DOHH2 (cell line): ENCODE results near the gene COL19A1.
A peak's percentile ranks its signal among the peaks of the same experiment; 100 is the strongest.

ENCODE experiments used
- H3F3A ChIP-seq: fragments of 200-600 bp; sonication (generic), shearing (Covaris generic); 2 replicates; pipeline ENCODE4 v1.6.0; 2016; ENCODE audit warnings: antibody characterized with exemption, mild to moderate bottlenecking; ENCODE audit not compliant: control insufficient read depth, insufficient read depth
- H3K27ac ChIP-seq: fragments of 200-600 bp; sonication (generic); 2 replicates; pipeline ENCODE4 v1.5.1; 2014; ENCODE audit warnings: low read depth, mild to moderate bottlenecking, low read length, moderate library complexity
- H3K27me3 ChIP-seq: fragments of 200-600 bp; sonication (generic); 2 replicates; pipeline ENCODE4 v1.6.1; 2014; ENCODE audit warnings: mild to moderate bottlenecking, low read length, mixed read lengths; ENCODE audit not compliant: control insufficient read depth
- H3K36me3 ChIP-seq: fragments of 200-600 bp; sonication (generic); 2 replicates; pipeline ENCODE4 v1.6.1; 2014; ENCODE audit warnings: mild to moderate bottlenecking, low read length, moderate library complexity, mixed read lengths; ENCODE audit not compliant: control insufficient read depth
- H3K4me1 ChIP-seq: fragments of 200-600 bp; sonication (generic); 2 replicates; pipeline ENCODE4 v1.6.1; 2014; ENCODE audit warnings: mild to moderate bottlenecking, low read length, mixed read lengths; ENCODE audit not compliant: control insufficient read depth
- H3K4me2 ChIP-seq: fragments of 200-600 bp; sonication (generic); 2 replicates; pipeline ENCODE4 v1.6.0; 2014; ENCODE audit warnings: mild to moderate bottlenecking, low read length, moderate library complexity
- H3K4me3 ChIP-seq: fragments of 200-600 bp; sonication (generic); 2 replicates; pipeline ENCODE4 v1.5.1; 2014; ENCODE audit warnings: mild to moderate bottlenecking, low read length, mixed read lengths
- H3K79me2 ChIP-seq: fragments of 200-600 bp; sonication (generic); 2 replicates; pipeline ENCODE4 v1.6.1; 2014; ENCODE audit warnings: mild to moderate bottlenecking, low read length, mixed read lengths; ENCODE audit not compliant: control insufficient read depth
- H3K9me2 ChIP-seq: fragments of 200-600 bp; sonication (generic); replicated peaks from 2 replicates; pipeline ENCODE4 v1.6.1; 2014; ENCODE audit warnings: mild to moderate bottlenecking, low read length, mixed read lengths; ENCODE audit not compliant: control insufficient read depth
- H3K9me3 ChIP-seq: fragments of 200-600 bp; sonication (generic); 2 replicates; pipeline ENCODE4 v1.6.1; 2014; ENCODE audit warnings: antibody characterized with exemption, low read length, mixed read lengths; ENCODE audit not compliant: control insufficient read depth, insufficient read depth
- H4K20me1 ChIP-seq: fragments of 200-600 bp; sonication (generic); 2 replicates; pipeline ENCODE4 v1.6.0; 2014; ENCODE audit warnings: low read depth, mild to moderate bottlenecking, antibody characterized with exemption, low read length, moderate library complexity; ENCODE audit not compliant: control insufficient read depth, insufficient read depth
- CTCF ChIP-seq: fragments of 200-600 bp; sonication (generic); IDR thresholded peaks from one replicate; pipeline ENCODE4 v1.5.1; 2014; ENCODE audit warnings: antibody characterized with exemption, mild to moderate bottlenecking, low read depth, low read length; ENCODE audit not compliant: poor library complexity, severe bottlenecking
- EZH2phosphoT487 ChIP-seq: fragments of 200-600 bp; sonication (generic); IDR thresholded peaks from 2 replicates; pipeline ENCODE4 v1.6.1; 2017; ENCODE audit warnings: borderline replicate concordance, mild to moderate bottlenecking, antibody characterized with exemption, low read length, moderate library complexity, mixed read lengths

Gene COL19A1

GRCh38 chr6:70210462-70210861, 344.1 kb downstream of the COL19A1 start:
- Histone ChIP-seq H4K20me1 (no peaks in the 10 kb centered on the region), H3K79me2 (no peaks in the 10 kb centered on the region), H3K4me3 (no peak overlapping the region), H3K9me3 (no peaks in the 10 kb centered on the region), H3F3A (no peaks in the 10 kb centered on the region), H3K27me3 (peaks cover 8% of the 10 kb centered on the region; the same call in 1 of the 2 replicates), H3K9me2 (no peaks in the 10 kb centered on the region), H3K4me2 (no peak overlapping the region), H3K4me1 (no peaks in the 10 kb centered on the region), H3K36me3 (no peaks in the 10 kb centered on the region), H3K27ac (no peak overlapping the region)
- TF ChIP-seq EZH2phosphoT487, result no peak
- peak; percentile 28 for TF ChIP-seq CTCF

GRCh38 chr6:70215460-70216108, 349.2 kb downstream of the COL19A1 start:
- Histone ChIP-seq H3K9me3 (no peaks in the 10 kb centered on the region), H4K20me1 (no peaks in the 10 kb centered on the region), H3K27me3 (peaks cover 8% of the 10 kb centered on the region; the same call in 1 of the 2 replicates), H3K9me2 (no peaks in the 10 kb centered on the region), H3F3A (no peaks in the 10 kb centered on the region), H3K4me1 (no peaks in the 10 kb centered on the region), H3K79me2 (no peaks in the 10 kb centered on the region), H3K27ac (no peak overlapping the region), H3K4me3 (no peak overlapping the region), H3K36me3 (no peaks in the 10 kb centered on the region), H3K4me2 (no peak overlapping the region)
- no peak for TF ChIP-seq EZH2phosphoT487
- no peak for TF ChIP-seq CTCF

- Histone ChIP-seq H3K4me1 (no peaks in the 10 kb centered on the region), H3K27ac (no peak overlapping the region), H3K79me2 (no peaks in the 10 kb centered on the region), H4K20me1 (no peaks in the 10 kb centered on the region), H3K27me3 (peaks cover 8% of the 10 kb centered on the region; the same call in 1 of the 2 replicates), H3K36me3 (no peaks in the 10 kb centered on the region), H3K9me2 (no peaks in the 10 kb centered on the region), H3F3A (no peaks in the 10 kb centered on the region), H3K4me2 (no peak overlapping the region), H3K4me3 (no peak overlapping the region), H3K9me3 (no peaks in the 10 kb centered on the region)
- no peak for TF ChIP-seq EZH2phosphoT487
- no peak for TF ChIP-seq CTCF
Observed at GRCh38 chr6:70216767-70217166, 350.4 kb downstream of the COL19A1 start.
